CD14-positive monocyte (primary cell): ENCODE results near the gene ECPAS. TPM values are rescaled to one million over a fixed set of nuclear protein-coding genes. Genes with fewer than 3 reads are reported as not detected.

Source experiments
- DNase-seq, 3 donors: peaks; one replicate each; pipeline ENCODE4 v3.0.0-alpha.2; 2011 to 2022
- H2AFZ ChIP-seq: 2 replicates; pipeline ENCODE4 v1.6.0; 2012; ENCODE audit warnings: mild to moderate bottlenecking, low read depth, low read length, inconsistent platforms; ENCODE audit not compliant: insufficient read depth, poor library complexity, severe bottlenecking
- H3K27ac ChIP-seq, 2 donors: 1 replicate in 1 of 2; 2 replicates in 1 of 2; pipeline ENCODE4 v1.5.1; 2012 to 2013; ENCODE audit warnings: low read length in 2 of 2, control low read depth in 1 of 2, inconsistent platforms in 1 of 2, low read depth in 1 of 2, mild to moderate bottlenecking in 1 of 2
- H3K27me3 ChIP-seq, 2 donors: one replicate each; pipeline versions ENCODE4 v1.6.0 to v1.6.1; 2011 to 2013; ENCODE audit warnings: low read length in 2 of 2; ENCODE audit not compliant: control insufficient read depth in 2 of 2, insufficient read depth in 2 of 2
- H3K36me3 ChIP-seq, 2 donors: replicated peaks in 1 of 2; 1 replicate in 1 of 2; 2 replicates in 1 of 2; pipeline versions ENCODE4 v1.5.1 to v1.6.1; 2012 to 2013; ENCODE audit warnings: low read length in 2 of 2, control low read depth in 1 of 2, inconsistent platforms in 1 of 2, mild to moderate bottlenecking in 1 of 2; ENCODE audit not compliant: insufficient read depth in 2 of 2, control insufficient read depth in 1 of 2
- H3K4me1 ChIP-seq, 2 donors: 1 replicate in 1 of 2; 2 replicates in 1 of 2; pipeline versions ENCODE4 v1.5.1 to v1.6.1; 2012 to 2013; ENCODE audit warnings: low read length in 2 of 2, control low read depth in 1 of 2, inconsistent platforms in 1 of 2, mild to moderate bottlenecking in 1 of 2, moderate library complexity in 1 of 2; ENCODE audit not compliant: insufficient read depth in 2 of 2, control insufficient read depth in 1 of 2
- H3K4me2 ChIP-seq: replicated peaks from 2 replicates; pipeline ENCODE3; 2012; ENCODE audit warnings: low read length, moderate library complexity, mild to moderate bottlenecking; ENCODE audit not compliant: poor library complexity, severe bottlenecking; ENCODE audit errors: extremely low read depth
- H3K4me3 ChIP-seq, 3 experiments: fragments of 200-600 bp in 1 of 3; sonication (generic) in 1 of 3; replicated peaks in 1 of 3; 1 replicate in 2 of 3; 2 replicates in 1 of 3; pipeline ENCODE4 v1.5.1; 2011 to 2013; ENCODE audit warnings: low read length in 3 of 3, mild to moderate bottlenecking in 3 of 3, control low read depth in 2 of 3, low read depth in 2 of 3, inconsistent platforms in 1 of 3, moderate library complexity in 1 of 3
- H3K79me2 ChIP-seq: 2 replicates; pipeline ENCODE4 v1.6.0; 2012; ENCODE audit warnings: mild to moderate bottlenecking, control low read depth, inconsistent platforms, low read length, moderate library complexity; ENCODE audit not compliant: insufficient read depth
- H3K9ac ChIP-seq: 2 replicates; pipeline ENCODE4 v1.6.0; 2017; ENCODE audit warnings: low read length, mild to moderate bottlenecking; ENCODE audit not compliant: insufficient read depth, poor library complexity, severe bottlenecking
- H3K9me3 ChIP-seq, 2 donors: replicated peaks in 1 of 2; 1 replicate in 1 of 2; 2 replicates in 1 of 2; pipeline versions ENCODE4 v1.5.1 to v1.6.1; 2012 to 2013; ENCODE audit warnings: low read length in 2 of 2, control low read depth in 1 of 2; ENCODE audit not compliant: control insufficient read depth in 1 of 2, insufficient read depth in 1 of 2
- H4K20me1 ChIP-seq: 2 replicates; pipeline ENCODE4 v1.6.0; 2012; ENCODE audit warnings: mild to moderate bottlenecking, low read length, control low read depth, moderate library complexity; ENCODE audit not compliant: insufficient read depth
- H3K27ac Mint-ChIP-seq, 7 donors: one replicate each; pipeline ENCODE4 v1.8.0; 2020; ENCODE audit warnings: mild to moderate bottlenecking in 7 of 7, mixed read lengths in 7 of 7, moderate library complexity in 6 of 7, inconsistent platforms in 2 of 7
- H3K27me3 Mint-ChIP-seq, 3 donors: one replicate each; pipeline ENCODE4 v1.8.0; 2021 to 2022; ENCODE audit warnings: low read depth in 3 of 3, mild to moderate bottlenecking in 3 of 3, mixed read lengths in 3 of 3, moderate library complexity in 3 of 3, inconsistent platforms in 1 of 3
- H3K36me3 Mint-ChIP-seq, 2 donors: one replicate each; pipeline ENCODE4 v1.8.0; 2020; ENCODE audit warnings: mixed read lengths in 2 of 2, inconsistent platforms in 1 of 2, mild to moderate bottlenecking in 1 of 2
- H3K4me1 Mint-ChIP-seq: one replicate; pipeline ENCODE4 v1.8.0; 2020; ENCODE audit warnings: mild to moderate bottlenecking, mixed read lengths
- H3K4me3 Mint-ChIP-seq, 2 donors: one replicate each; pipeline ENCODE4 v1.8.0; 2020; ENCODE audit warnings: mild to moderate bottlenecking in 2 of 2, mixed read lengths in 2 of 2, moderate library complexity in 1 of 2
- H3K9me3 Mint-ChIP-seq, 7 donors: one replicate each; pipeline ENCODE4 v1.8.0; 2020 to 2022; ENCODE audit warnings: mixed read lengths in 7 of 7, mild to moderate bottlenecking in 6 of 7, moderate library complexity in 6 of 7, inconsistent platforms in 2 of 7
- CTCF ChIP-seq: fragments of 200-600 bp; IDR thresholded peaks from one replicate; pipeline ENCODE4 v1.8.0; 2022; ENCODE audit warnings: antibody characterized with exemption, mild to moderate bottlenecking
- WGBS: methylation state at CpG from one replicate; pipeline ENCODE4 v1.1.5; 2013; ENCODE audit warnings: missing lambda C conversion rate; ENCODE audit not compliant: insufficient coverage; 5-methylcytosine and 5-hydroxymethylcytosine counted together
- intact Hi-C, 2 donors: fragments of 100-400 bp; cut with micrococcal nuclease; formaldehyde crosslinking; loops; one replicate each; pipeline versions ENCODE4 v1.15.0 to v1.15.1; 2023
- polyA plus RNA-seq, 3 donors: library from polyadenylated mRNA; depleted of rRNA in 1 of 3; unstranded in 2 of 3; stranded (reverse) in 1 of 3; fragments of 300-500 nt in 2 of 3; fragments of >200 nt in 1 of 3; fragmentation: Illumina TruSeq in 2 of 3; gene quantifications; 1 replicate in 2 of 3; 2 replicates in 1 of 3; pipeline ENCODE4 v1.2.3, GENCODE V29; 2012 to 2021

The ECPAS gene
- polyA plus RNA-seq, 3 donors = 7.4 to 27.6 (median 15.9) TPM

DNA sequence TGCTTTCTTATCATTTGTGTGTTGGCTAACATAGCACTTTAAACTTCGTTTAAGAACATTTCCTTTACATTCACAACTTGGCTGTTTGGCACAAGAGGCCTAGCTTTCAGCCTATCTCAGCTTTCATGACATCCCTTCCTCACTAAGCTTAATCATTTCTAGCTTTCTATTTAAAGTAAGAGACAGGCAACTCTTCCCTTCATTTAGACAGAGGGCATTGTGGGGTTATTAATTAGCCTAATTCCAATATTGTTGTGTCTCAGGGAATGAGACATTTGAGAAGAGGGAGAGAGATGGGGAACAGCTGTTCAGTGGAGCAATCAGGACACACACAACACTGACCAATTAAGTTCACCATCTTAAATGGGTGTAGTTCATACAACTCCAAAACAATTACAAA is 103.2 kb downstream of the ECPAS start:
- Histone ChIP-seq H3K9ac (no peak overlapping the region), H3K27me3 (no peaks in the 10 kb centered on the region), H3K4me2 (no peak overlapping the region), H3K4me1 (no peaks in the 10 kb centered on the region), H4K20me1 (no peaks in the 10 kb centered on the region), H3K36me3 (peaks cover 77 to 99% of the 10 kb centered on the region in 2 donors), H3K9me3 (no peaks in the 10 kb centered on the region), H3K27ac (no peak overlapping the region), H2AFZ (no peak overlapping the region), H3K79me2 (no peaks in the 10 kb centered on the region), H3K4me3 (no peak overlapping the region)
- DNase-seq = no peak
- Mint-ChIP-seq H3K4me1 (no peaks in the 10 kb centered on the region), H3K27me3 (no peaks in the 10 kb centered on the region), H3K9me3 (no peaks in the 10 kb centered on the region), H3K27ac (no peak overlapping the region), H3K4me3 (no peak overlapping the region), H3K36me3 (peaks cover 42 to 70% of the 10 kb centered on the region in 2 donors)
- intact Hi-C loops = no loop called here
- 100% methylated on average over 1 of the region's 1 CpG for WGBS
- TF ChIP-seq CTCF = no peak

DNA sequence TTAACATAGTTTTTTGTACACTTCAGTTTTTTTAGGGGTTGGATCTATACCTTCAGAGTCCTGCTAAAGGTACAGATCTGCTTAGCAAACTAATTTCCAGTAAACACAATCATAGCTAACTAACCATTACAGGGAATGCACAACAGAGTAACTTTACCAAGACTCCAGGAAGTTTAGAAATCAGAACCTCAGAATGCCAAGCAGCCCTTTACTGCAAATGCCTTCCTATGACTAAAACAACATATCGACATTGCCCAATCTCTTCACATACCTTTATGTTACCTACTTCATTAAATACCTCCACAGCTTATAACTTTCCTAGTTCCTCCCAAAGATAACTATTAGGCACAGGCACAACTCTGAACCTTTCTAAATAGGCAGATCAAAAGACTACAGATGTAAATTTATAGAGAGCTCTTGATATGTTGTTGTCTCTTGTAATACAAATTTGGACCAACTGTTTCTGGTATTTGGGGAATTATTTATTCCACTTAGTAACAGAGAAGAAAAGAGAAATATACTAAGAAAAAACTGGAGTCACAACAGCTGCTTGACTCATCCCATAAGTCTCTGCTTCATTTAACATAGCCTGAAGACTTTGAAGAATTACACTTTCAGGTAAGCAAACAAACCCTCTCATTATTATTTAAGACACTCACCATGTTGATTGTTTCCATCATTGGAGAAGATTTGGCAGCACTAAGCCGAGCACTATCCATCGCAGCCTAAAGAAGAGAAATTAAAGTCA is 108.2 kb downstream of the ECPAS start:
- H3K36me3 Mint-ChIP-seq = peaks cover 82 to 90% of the 10 kb centered on the region in 2 donors

More for the DNA sequence above, 108.2 kb downstream of the ECPAS start:
- Mint-ChIP-seq H3K27me3 (no peaks in the 10 kb centered on the region), H3K4me3 (no peak overlapping the region), H3K9me3 (no peaks in the 10 kb centered on the region), H3K4me1 (no peaks in the 10 kb centered on the region), H3K27ac (no peak overlapping the region)
- H3K79me2 ChIP-seq = no peaks in the 10 kb centered on the region
- no peak overlapping the region for H2AFZ ChIP-seq
- H3K36me3 ChIP-seq = peaks cover 78 to 99% of the 10 kb centered on the region in 2 donors
- TF ChIP-seq CTCF = no peak
- no peaks in the 10 kb centered on the region for H4K20me1 ChIP-seq
- no peak overlapping the region for H3K9ac ChIP-seq
- intact Hi-C loops = no loop called here
- H3K4me1 ChIP-seq = no peaks in the 10 kb centered on the region
- no peak overlapping the region for H3K4me2 ChIP-seq
- H3K27me3 ChIP-seq = no peaks in the 10 kb centered on the region
- no peak overlapping the region for H3K27ac ChIP-seq
- H3K9me3 ChIP-seq = no peaks in the 10 kb centered on the region
- 100% methylated on average over 2 of the region's 3 CpGs for WGBS
- H3K4me3 ChIP-seq = no peak overlapping the region
- DNase-seq = no peak
